ENCODE results near the gene MAFG.

- TF ChIP-seq EZH2 (IDR thresholded peaks at IDR 0.05; ENCODE audit: low read length, unreplicated experiment) (no peak), CTCF (conservative IDR thresholded peaks at IDR 0.05; ENCODE audit: low read depth, low read length) (no peak), EZH2phosphoT487 (IDR thresholded peaks at IDR 0.05; ENCODE audit: borderline replicate concordance, low read length) (no peak)
Measured at GRCh38 chr17:81917565-81918332, 9.8 kb downstream of the MAFG start, which contains the start of gene SIRT7.
